GM23338 (cell line): ENCODE results near the gene ST8SIA4. TPM values are rescaled to one million over a fixed set of nuclear protein-coding genes. Genes with fewer than 3 reads are reported as not detected.
A peak's percentile ranks its signal among the peaks of the same experiment; 100 is the strongest.

Source experiments
- ATAC-seq: fragments of 200-7000 bp; cut with Tn5 transposase; 3 replicates; pipeline ENCODE4 v1.9.1; 2020
- DNase-seq: peaks from one replicate; pipeline ENCODE4 v3.0.0-alpha.2; 2015; ENCODE audit warnings: low spot score
- H2AFZ ChIP-seq: fragments of 200-600 bp; sonication (generic); 2 replicates; pipeline ENCODE4 v1.8.0; 2016; ENCODE audit warnings: antibody characterized with exemption, mild to moderate bottlenecking, moderate library complexity
- H3F3A ChIP-seq: fragments of 200-600 bp; sonication (generic); replicated peaks from 2 replicates; pipeline ENCODE4 v1.8.0; 2017; ENCODE audit warnings: antibody characterized with exemption, mixed run types, low read depth
- H3K27ac ChIP-seq: fragments of 200-600 bp; sonication (generic); 2 replicates; pipeline ENCODE4 v1.6.1; 2016; ENCODE audit warnings: low read depth
- H3K27me3 ChIP-seq: fragments of 200-600 bp; sonication (generic); 2 replicates; pipeline ENCODE4 v1.8.0; 2016; ENCODE audit warnings: mild to moderate bottlenecking, mixed run types, moderate library complexity; ENCODE audit not compliant: insufficient read depth
- H3K36me3 ChIP-seq: fragments of 200-600 bp; sonication (generic); 2 replicates; pipeline ENCODE4 v1.8.0; 2016; ENCODE audit warnings: mild to moderate bottlenecking; ENCODE audit not compliant: insufficient read depth
- H3K4me1 ChIP-seq: fragments of 200-600 bp; sonication (generic); 2 replicates; pipeline ENCODE4 v1.8.0; 2016; ENCODE audit warnings: mild to moderate bottlenecking, moderate library complexity; ENCODE audit not compliant: insufficient read depth
- H3K4me2 ChIP-seq: fragments of 200-600 bp; sonication (generic); 2 replicates; pipeline ENCODE4 v1.7.1; 2017; ENCODE audit warnings: mixed run types
- H3K4me3 ChIP-seq: fragments of 200-600 bp; sonication (generic); 2 replicates; pipeline ENCODE4 v1.6.1; 2016; ENCODE audit warnings: mixed run types
- H3K79me2 ChIP-seq: fragments of 200-600 bp; sonication (generic); replicated peaks from 2 replicates; pipeline ENCODE4 v1.8.0; 2017; ENCODE audit warnings: mild to moderate bottlenecking; ENCODE audit not compliant: insufficient read depth
- H3K9me2 ChIP-seq: fragments of 200-600 bp; sonication (generic); 2 replicates; pipeline ENCODE4 v1.8.0; 2017; ENCODE audit not compliant: insufficient read depth
- H4K20me1 ChIP-seq: fragments of 200-600 bp; sonication (generic); replicated peaks from 2 replicates; pipeline ENCODE4 v1.8.0; 2017; ENCODE audit warnings: mild to moderate bottlenecking; ENCODE audit not compliant: insufficient read depth
- H3K27ac Mint-ChIP-seq: 2 replicates; pipeline ENCODE4 v1.8.0; 2020; ENCODE audit warnings: inconsistent platforms, mild to moderate bottlenecking, moderate library complexity, mixed read lengths
- H3K27me3 Mint-ChIP-seq: 3 replicates; pipeline ENCODE4 v1.8.0; 2022; ENCODE audit warnings: low read depth, mild to moderate bottlenecking, moderate library complexity, mixed read lengths, inconsistent platforms; ENCODE audit not compliant: insufficient read depth, poor library complexity
- H3K36me3 Mint-ChIP-seq: 3 replicates; pipeline ENCODE4 v1.8.0; 2021; ENCODE audit warnings: low read depth, mild to moderate bottlenecking, inconsistent platforms, moderate library complexity, mixed read lengths
- H3K4me1 Mint-ChIP-seq: 3 replicates; pipeline ENCODE4 v1.8.0; 2020; ENCODE audit warnings: mild to moderate bottlenecking, inconsistent platforms, mixed read lengths
- H3K4me3 Mint-ChIP-seq: 3 replicates; pipeline ENCODE4 v1.8.0; 2021; ENCODE audit warnings: moderate library complexity, mild to moderate bottlenecking, inconsistent platforms, mixed read lengths
- H3K9me3 Mint-ChIP-seq: 3 replicates; pipeline ENCODE4 v1.8.0; 2020; ENCODE audit warnings: moderate library complexity, mild to moderate bottlenecking, inconsistent platforms, mixed read lengths
- CREB1 ChIP-seq: fragments of 250-450 bp; sonication (Bioruptor Pico); IDR thresholded peaks from 2 replicates; pipeline ENCODE4 v1.5.0; 2020; ENCODE audit warnings: low read depth, mild to moderate bottlenecking, moderate library complexity
- CTCF ChIP-seq, 2 experiments: fragments of 200-600 bp in 1 of 2; sonication (generic) in 1 of 2; conservative IDR thresholded peaks; 2 replicates each; pipeline versions ENCODE4 v1.5.1 to v1.6.1; 2016 to 2017; ENCODE audit warnings: antibody characterized with exemption in 2 of 2, low read depth in 2 of 2, mild to moderate bottlenecking in 2 of 2, moderate library complexity in 1 of 2
- EZH2 ChIP-seq: fragments of 200-600 bp; sonication (generic); IDR thresholded peaks from one replicate; pipeline ENCODE4 v1.8.0; 2017; ENCODE audit warnings: antibody characterized with exemption, mild to moderate bottlenecking, low read depth; ENCODE audit not compliant: unreplicated experiment
- EZH2phosphoT487 ChIP-seq: fragments of 200-600 bp; sonication (generic); IDR thresholded peaks from one replicate; pipeline ENCODE4 v1.8.1; 2018; ENCODE audit warnings: antibody characterized with exemption; ENCODE audit not compliant: unreplicated experiment
- JUNB ChIP-seq: IDR thresholded peaks from one replicate; pipeline ENCODE4 v1.6.1; 2016; ENCODE audit warnings: antibody characterized with exemption; ENCODE audit not compliant: unreplicated experiment
- NANOG ChIP-seq: IDR thresholded peaks from 2 replicates; pipeline ENCODE4 v1.6.1; 2016; ENCODE audit warnings: antibody characterized with exemption, borderline replicate concordance
- POLR2AphosphoS5 ChIP-seq: IDR thresholded peaks from 2 replicates; pipeline ENCODE4 v1.6.1; 2016; ENCODE audit warnings: antibody characterized with exemption, low read depth
- STAT1 ChIP-seq: IDR thresholded peaks from one replicate; pipeline ENCODE4 v1.6.1; 2016; ENCODE audit warnings: antibody characterized with exemption; ENCODE audit not compliant: unreplicated experiment
- ZNF114 ChIP-seq: fragments of 250-450 bp; sonication (Bioruptor Pico); IDR thresholded peaks from 2 replicates; pipeline ENCODE4 v1.5.0; 2020; ENCODE audit warnings: mild to moderate bottlenecking, moderate library complexity
- ZNF331 ChIP-seq: fragments of 250-450 bp; sonication (Bioruptor Pico); IDR thresholded peaks from 2 replicates; pipeline ENCODE4 v1.5.0; 2020; ENCODE audit warnings: low read depth, mild to moderate bottlenecking, moderate library complexity
- ZNF462 ChIP-seq: fragments of 250-450 bp; sonication (Bioruptor Pico); IDR thresholded peaks from 2 replicates; pipeline ENCODE4 v1.5.0; 2020; ENCODE audit warnings: mild to moderate bottlenecking, moderate library complexity
- polyA plus RNA-seq: library from polyadenylated mRNA; unstranded; fragments of >200 nt; fragmentation: Nextera tagmentation; extraction: Ambion mirVana; gene quantifications from 2 replicates; pipeline ENCODE4 v1.2.1, GENCODE V29; 2016
- total RNA-seq: library from RNA; depleted of rRNA; stranded (reverse); fragments of >200 nt; shearing (Covaris generic); gene quantifications from 2 replicates; pipeline ENCODE4 v1.2.3, GENCODE V29; 2014
- TF ChIP-seq, protein P1 (sequence below): IDR thresholded peaks from 2 replicates; pipeline ENCODE4 v1.6.1; 2016; ENCODE audit warnings: antibody characterized with exemption
- TF ChIP-seq, protein P2 (sequence below): IDR thresholded peaks from one replicate; pipeline ENCODE4 v1.6.1; 2018; ENCODE audit warnings: antibody characterized with exemption; ENCODE audit not compliant: unreplicated experiment

ST8SIA4 gene
- total and polyA plus RNA-seq, 2 experiments from 2014 or later: 0.11 to 0.28 TPM

DNA sequence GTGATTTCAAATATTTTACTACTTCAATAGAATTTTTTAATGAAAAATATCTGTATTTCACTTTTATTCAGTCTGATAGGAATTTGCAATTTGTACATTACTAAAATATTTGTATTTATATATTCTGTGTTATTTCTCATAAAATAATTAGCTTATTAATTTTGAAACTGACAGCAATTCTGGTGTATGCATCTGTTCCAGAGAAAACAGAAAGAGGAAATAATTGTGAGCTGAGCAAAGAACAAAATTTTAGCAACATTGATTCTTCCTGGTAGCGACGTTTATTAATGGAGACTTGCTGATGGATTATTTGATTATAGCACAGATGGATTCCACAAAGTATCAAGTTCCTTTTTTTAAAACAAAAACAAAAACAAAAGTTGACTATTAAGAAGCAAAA is 61.0 kb downstream of the ST8SIA4 start:
- TF ChIP-seq POLR2AphosphoS5 (no peak), ZNF462 (CRISPR knock-in tag) (no peak), ZNF331 (CRISPR knock-in tag) (no peak), ZNF114 (CRISPR knock-in tag) (no peak), JUNB (no peak), STAT1 (no peak), CTCF (conservative IDR thresholded peaks at IDR 0.05; ENCODE audit: low read depth in 2 of 2) (no peak), EZH2phosphoT487 (no peak), EZH2 (no peak), NANOG (no peak), CREB1 (CRISPR knock-in tag) (no peak)
- TF ChIP-seq, protein P1, sequence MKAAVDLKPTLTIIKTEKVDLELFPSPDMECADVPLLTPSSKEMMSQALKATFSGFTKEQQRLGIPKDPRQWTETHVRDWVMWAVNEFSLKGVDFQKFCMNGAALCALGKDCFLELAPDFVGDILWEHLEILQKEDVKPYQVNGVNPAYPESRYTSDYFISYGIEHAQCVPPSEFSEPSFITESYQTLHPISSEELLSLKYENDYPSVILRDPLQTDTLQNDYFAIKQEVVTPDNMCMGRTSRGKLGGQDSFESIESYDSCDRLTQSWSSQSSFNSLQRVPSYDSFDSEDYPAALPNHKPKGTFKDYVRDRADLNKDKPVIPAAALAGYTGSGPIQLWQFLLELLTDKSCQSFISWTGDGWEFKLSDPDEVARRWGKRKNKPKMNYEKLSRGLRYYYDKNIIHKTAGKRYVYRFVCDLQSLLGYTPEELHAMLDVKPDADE: no peak
- TF ChIP-seq, protein P2, sequence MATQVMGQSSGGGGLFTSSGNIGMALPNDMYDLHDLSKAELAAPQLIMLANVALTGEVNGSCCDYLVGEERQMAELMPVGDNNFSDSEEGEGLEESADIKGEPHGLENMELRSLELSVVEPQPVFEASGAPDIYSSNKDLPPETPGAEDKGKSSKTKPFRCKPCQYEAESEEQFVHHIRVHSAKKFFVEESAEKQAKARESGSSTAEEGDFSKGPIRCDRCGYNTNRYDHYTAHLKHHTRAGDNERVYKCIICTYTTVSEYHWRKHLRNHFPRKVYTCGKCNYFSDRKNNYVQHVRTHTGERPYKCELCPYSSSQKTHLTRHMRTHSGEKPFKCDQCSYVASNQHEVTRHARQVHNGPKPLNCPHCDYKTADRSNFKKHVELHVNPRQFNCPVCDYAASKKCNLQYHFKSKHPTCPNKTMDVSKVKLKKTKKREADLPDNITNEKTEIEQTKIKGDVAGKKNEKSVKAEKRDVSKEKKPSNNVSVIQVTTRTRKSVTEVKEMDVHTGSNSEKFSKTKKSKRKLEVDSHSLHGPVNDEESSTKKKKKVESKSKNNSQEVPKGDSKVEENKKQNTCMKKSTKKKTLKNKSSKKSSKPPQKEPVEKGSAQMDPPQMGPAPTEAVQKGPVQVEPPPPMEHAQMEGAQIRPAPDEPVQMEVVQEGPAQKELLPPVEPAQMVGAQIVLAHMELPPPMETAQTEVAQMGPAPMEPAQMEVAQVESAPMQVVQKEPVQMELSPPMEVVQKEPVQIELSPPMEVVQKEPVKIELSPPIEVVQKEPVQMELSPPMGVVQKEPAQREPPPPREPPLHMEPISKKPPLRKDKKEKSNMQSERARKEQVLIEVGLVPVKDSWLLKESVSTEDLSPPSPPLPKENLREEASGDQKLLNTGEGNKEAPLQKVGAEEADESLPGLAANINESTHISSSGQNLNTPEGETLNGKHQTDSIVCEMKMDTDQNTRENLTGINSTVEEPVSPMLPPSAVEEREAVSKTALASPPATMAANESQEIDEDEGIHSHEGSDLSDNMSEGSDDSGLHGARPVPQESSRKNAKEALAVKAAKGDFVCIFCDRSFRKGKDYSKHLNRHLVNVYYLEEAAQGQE: no peak
- no peak for ATAC-seq
- no peak overlapping the region for H3K4me2 ChIP-seq

More for the DNA sequence above, 61.0 kb downstream of the ST8SIA4 start:
- no peaks in the 10 kb centered on the region for H3K36me3 ChIP-seq
- H3K27ac Mint-ChIP-seq: peak overlapping the region; percentile 37; the same call in 1 of the 2 replicates
- no peak for DNase-seq
- H3K27ac ChIP-seq: no peak overlapping the region
- peaks cover 25% of the 10 kb centered on the region for H3K4me1 Mint-ChIP-seq
- no peaks in the 10 kb centered on the region for H3K27me3 Mint-ChIP-seq
- H3K79me2 ChIP-seq: no peaks in the 10 kb centered on the region
- H3K9me3 Mint-ChIP-seq: no peaks in the 10 kb centered on the region
- no peaks in the 10 kb centered on the region for H3F3A ChIP-seq
- no peaks in the 10 kb centered on the region for H3K36me3 Mint-ChIP-seq
- no peak overlapping the region for H3K4me3 ChIP-seq
- H2AFZ ChIP-seq: no peak overlapping the region
- no peaks in the 10 kb centered on the region for H4K20me1 ChIP-seq
- no peaks in the 10 kb centered on the region for H3K27me3 ChIP-seq
- H3K4me1 ChIP-seq: peaks cover 17% of the 10 kb centered on the region
- no peaks in the 10 kb centered on the region for H3K9me2 ChIP-seq
- no peak overlapping the region for H3K4me3 Mint-ChIP-seq
